HL-60/S4 treated with retinoic acid at 250 ng/mL for 4 days and 3 days (cell line): ENCODE measurements around the gene NDUFV3.
"Not testable (repeated sequence)": the region's sequence is repeated elsewhere in the genome, so short reads cannot be mapped to it uniquely, and the experiment has no call there.

ENCODE experiments used
- in situ Hi-C: fragments of 300-500 bp; cut with MboI; formaldehyde crosslinking; loops from 2 replicates; pipeline ENCODE4 v1.7.0; 2022; ENCODE audit warnings: low sequenced_read_pairs

NDUFV3 gene

GRCh38 chr21:42878993-42879787, 13.9 kb upstream of the NDUFV3 start, which contains the start of gene WDR4:
Gene WDR4 (minus strand): TSS chr21:42879539. CDS start chr21:42879495, 44 bp downstream.
- in situ Hi-C loops, result no loop called here

- in situ Hi-C loops, result no loop called here
Observed at GRCh38 chr21:42880352-42880751, 12.8 kb upstream of the NDUFV3 start.

GRCh38 chr21:42883921-42884320, 9.2 kb upstream of the NDUFV3 start:
- in situ Hi-C loops, result no loop called here

- in situ Hi-C loops, result no loop called here
Observed at GRCh38 chr21:42887326-42887725, 5.8 kb upstream of the NDUFV3 start.

DNA sequence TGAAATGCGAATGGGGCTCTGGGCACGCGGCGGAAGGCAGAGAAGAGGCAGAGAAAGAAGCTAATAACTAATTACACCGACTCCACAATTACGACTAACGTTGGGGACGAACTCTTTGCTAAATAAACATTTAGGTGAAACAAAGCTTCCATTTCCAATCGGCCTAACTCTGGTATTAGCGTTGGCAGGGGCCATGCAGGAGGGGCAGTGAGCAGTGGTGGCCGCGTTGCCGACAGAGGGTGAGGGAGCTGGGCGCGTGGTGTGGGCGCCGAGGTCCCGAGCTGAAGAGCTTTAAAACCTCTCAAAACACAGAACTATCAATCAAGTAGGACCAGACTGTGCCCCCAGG, 553 bp upstream of the NDUFV3 start:
- in situ Hi-C loops, result no loop called here

GRCh38 chr21:42900446-42900845, 7.3 kb downstream of the NDUFV3 start:
- in situ Hi-C loops, result no loop called here

GRCh38 chr21:42903817-42904216, 10.7 kb downstream of the NDUFV3 start:
- in situ Hi-C loops, result no loop called here

- in situ Hi-C loops, result no loop called here
Observed at GRCh38 chr21:42905195-42905594, 12.1 kb downstream of the NDUFV3 start.

GRCh38 chr21:42906233-42906632, 13.1 kb downstream of the NDUFV3 start:
- in situ Hi-C loops, result no loop called here

DNA sequence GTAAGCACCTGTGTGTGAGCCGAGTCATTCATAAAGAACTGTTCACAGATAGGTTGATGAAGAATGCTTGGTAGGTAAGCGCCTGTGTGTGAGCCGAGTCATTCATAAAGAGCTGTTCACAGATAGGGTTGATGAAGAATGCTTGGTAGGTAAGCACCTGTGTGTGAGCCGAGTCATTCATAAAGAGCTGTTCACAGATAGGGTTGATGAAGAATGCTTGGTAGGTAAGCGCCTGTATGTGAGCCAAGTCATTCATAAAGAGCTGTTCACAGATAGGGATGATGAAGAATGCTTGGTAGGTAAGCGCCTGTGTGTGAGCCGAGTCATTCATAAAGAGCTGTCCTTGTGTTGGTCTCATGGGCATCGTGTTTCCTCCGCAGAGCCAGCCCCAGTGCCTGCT, 15.4 kb downstream of the NDUFV3 start:
- in situ Hi-C loops, result not testable (repeated sequence)

GRCh38 chr21:42911920-42912319, 18.8 kb downstream of the NDUFV3 start:
- in situ Hi-C loops, result not testable (repeated sequence)

- in situ Hi-C loops, result no loop called here
Observed at GRCh38 chr21:42913476-42913875, 20.4 kb downstream of the NDUFV3 start.

GRCh38 chr21:42918291-42918690, 25.2 kb downstream of the NDUFV3 start:
- in situ Hi-C loops, result no loop called here

DNA sequence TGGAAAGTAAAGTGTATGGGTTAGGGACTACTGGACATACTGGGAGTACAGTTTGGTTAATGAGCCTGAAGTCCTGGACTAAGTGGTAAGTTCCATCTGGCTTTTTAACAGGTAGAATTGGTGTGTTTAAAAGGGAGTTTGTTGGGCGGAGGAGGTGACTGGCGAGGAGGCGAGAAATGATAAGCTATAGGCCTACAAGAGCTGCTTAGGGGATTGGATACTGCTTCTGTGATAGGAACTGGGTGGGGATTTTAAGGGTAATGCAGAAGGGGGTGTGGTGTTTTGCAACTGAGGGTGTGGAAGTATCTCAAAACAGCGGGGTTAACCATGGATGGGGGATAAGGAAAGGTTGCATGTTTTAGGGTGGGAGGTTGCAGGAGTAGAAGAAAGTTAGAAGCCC, 28.8 kb downstream of the NDUFV3 start:
- in situ Hi-C loops, result no loop called here

DNA sequence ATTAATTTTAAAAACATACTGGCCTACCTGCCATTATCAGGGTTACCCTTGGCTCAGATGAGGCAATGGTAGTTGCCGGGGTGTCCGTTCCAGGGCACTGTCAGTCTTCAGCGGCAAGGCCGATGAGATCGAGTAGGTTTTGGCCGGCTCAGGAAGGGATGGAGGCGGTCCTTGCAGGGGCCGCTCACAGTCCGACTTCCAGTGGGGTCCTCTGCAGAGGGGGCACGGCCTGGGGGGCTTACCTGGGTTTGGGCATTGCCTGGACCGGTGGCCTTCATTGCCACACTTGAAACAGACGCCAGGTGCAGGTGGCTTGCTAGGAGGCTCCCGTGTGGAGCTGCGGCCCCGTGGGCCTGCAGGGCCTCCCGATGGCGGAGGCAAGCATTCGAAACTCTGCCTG, 29.8 kb downstream of the NDUFV3 start:
- in situ Hi-C loops, result no loop called here

GRCh38 chr21:42923553-42924432, 30.7 kb downstream of the NDUFV3 start:
- in situ Hi-C loops, result no loop called here

- in situ Hi-C loops, result no loop called here
Observed at GRCh38 chr21:42924433-42924751, 31.3 kb downstream of the NDUFV3 start.

DNA sequence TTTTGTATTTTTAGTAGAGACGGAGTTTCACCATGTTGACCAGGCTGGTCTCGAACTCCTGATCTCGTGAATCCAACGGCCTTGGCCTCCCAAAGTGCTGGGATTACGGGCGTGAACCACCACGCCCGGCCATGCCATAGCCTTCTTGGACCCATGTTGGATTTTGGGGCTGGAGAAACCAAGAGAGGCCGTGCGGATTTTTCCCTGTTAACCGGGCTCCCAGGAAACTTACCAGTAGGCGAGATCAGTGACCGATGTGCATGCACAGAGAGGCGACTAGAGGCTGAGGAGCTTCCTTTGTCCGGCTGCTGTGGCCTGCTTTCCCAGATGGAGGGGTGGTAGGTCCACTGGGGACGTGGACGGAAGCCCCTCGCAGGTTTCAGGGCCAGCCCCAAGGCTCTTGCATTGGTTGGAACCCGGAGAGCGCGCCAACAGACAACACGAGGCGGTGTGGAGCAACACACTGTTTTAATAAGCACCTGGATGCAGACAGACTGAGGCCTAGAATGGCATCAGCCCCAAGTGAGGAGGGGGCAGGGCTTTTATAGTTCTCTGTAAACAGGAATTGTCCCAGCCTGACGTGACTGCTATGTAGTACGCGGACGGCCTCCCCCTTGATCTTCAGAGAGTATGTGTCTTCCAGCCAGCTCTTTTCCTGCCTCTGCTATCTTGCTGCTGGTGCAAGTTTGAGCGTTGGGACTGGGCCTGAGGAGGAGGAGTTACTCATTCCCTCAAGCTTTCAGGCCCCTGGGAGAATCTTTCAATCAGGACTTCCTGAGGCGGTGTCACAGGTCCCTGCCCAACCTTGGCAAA, 32.2 kb downstream of the NDUFV3 start, which contains the start of gene ERVH48-1:
Gene ERVH48-1 (minus strand): TSS at position 517 of the 813 bp plus-strand sequence. CDS start 6,624 bp downstream, outside the sequence.
- in situ Hi-C loops, result no loop called here

DNA sequence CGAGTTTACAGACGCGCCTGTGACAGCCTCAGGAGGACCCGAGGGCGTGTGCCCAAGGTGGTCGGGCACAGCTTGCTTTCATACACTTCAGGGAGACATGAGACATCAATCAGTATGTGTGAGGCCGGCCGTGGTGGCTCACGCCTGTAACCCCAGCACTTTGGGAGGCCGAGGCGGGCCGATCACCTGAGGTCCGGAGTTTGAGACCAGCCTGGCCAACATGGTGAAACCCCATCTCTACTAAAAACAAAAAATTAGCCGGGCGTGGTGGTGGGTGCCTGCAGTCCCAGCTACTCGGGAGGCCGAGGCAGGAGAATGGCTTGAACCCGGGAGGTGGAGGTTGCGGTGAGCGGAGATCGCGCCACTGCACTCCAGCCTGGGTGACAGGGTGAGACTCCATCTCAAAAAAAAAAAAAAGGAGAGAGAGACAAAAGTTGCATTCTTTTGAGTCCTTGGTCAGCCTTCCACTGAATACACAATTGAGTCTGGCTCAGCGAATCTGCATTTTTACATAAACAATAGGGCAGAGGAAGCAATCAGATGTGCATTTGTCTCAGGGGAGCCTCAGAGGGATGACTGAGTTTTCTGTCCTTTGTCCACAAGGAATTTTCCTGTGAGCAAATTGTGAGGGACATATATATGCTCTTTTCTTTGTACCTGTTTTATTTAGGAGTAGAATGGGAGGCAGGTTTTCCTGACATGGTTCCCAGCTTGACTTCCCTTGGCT, 34.5 kb downstream of the NDUFV3 start:
- in situ Hi-C loops, result not testable (repeated sequence)

GRCh38 chr21:42929969-42930368, 36.9 kb downstream of the NDUFV3 start:
- in situ Hi-C loops, result no loop called here
